ENCODE data around the gene UBE2E3. TPM values are rescaled to one million over a fixed set of nuclear protein-coding genes. Genes with fewer than 3 reads are reported as not detected.

Gene UBE2E3
- total RNA-seq (2021; ENCODE audit: unreplicated experiment) (91.3 TPM), Bru-seq, nascent RNA (percentile 91 among the genes with signal in this experiment), BruChase-seq, experiment 1, labeled RNA remaining after a 2-hour chase (percentile 84 among the genes with signal in this experiment), BruChase-seq, experiment 2, labeled RNA remaining after a 6-hour chase (percentile 79 among the genes with signal in this experiment)
- polyA plus RNA-seq (2012; ENCODE audit: insufficient read length), result 77.1 TPM
- long read RNA-seq, transcript UBE2E3-202 (6 exons, 1,570 nt), result major isoform, 107 of 141 reads
- long read RNA-seq, partial matches to known transcripts, result 18 of 141 reads
- long read RNA-seq, other reads (novel, unspliced or antisense), result 14 of 141 reads

DNA sequence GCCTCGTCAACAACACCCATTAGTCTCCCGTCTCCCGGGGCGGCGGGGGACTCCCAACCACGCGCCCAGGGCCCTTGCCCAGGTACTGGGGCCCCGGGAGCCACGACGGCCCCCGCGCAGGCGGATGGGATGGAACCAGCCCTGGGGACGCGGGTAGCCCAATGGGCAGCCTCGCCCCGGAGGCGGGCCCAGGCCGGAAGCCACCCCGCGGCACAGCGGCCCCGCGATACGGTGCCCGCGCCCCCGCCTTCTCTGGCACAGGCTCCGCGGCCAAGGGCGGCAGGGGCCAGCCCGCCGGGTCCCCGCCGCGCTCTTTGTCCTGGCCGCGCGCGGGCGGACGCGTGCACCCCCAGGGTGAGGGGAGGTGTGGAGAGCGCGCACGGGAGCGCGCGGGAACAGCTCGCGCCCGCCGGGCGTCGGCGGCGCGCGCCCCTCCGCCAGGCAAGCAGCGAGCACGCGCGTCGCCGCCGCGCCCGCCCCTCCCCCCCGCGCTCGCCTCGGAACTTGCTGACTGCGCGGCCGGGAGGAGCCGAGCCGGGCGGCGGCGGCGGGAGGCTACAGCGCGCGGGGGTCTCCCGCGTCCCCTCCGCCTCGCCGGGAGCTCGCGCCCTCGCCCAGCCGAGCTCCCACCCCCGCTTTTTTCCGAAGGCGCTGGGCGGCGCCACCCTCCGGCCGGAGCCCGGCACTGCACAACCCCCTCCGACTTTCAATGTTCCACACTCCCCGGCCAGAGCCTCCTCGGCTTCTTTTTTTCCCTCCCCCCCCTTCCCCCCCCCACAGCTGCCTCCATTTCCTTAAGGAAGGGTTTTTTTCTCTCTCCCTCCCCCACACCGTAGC, at the start of gene UBE2E3:
Gene UBE2E3, plus strand, starts transcription at position 500 of the 837 bp plus-strand sequence. CDS start 1,438 bp downstream, outside the sequence.
- in situ Hi-C loops (cut with HindIII; ENCODE audit: low pct_unique_long_range_greater_than_20kb, low sequenced_read_pairs) (no loop called here), intact Hi-C loops (cut with micrococcal nuclease; ENCODE audit: unreplicated experiment) (no loop called here)
- Histone ChIP-seq H3K27ac (ENCODE audit: low read length) (peak within 1 kb of the TSS; percentile 97), H3K27me3 (ENCODE audit: control insufficient read depth, insufficient read depth, low read length) (no peaks in the 10 kb centered on the region), H3K4me1 (ENCODE audit: control insufficient read depth, insufficient read depth, low read length) (peaks cover 31% of the 10 kb centered on the region), H3K9me3 (ENCODE audit: control insufficient read depth, insufficient read depth, low read depth, low read length) (no peaks in the 10 kb centered on the region), H3K4me3 (ENCODE audit: low read depth in 2 of 2, low read length in 2 of 2) (peak within 1 kb of the TSS; percentile 96 to 97), H3K36me3 (ENCODE audit: control insufficient read depth, insufficient read depth, low read length) (peaks cover 28% of the 10 kb centered on the region)
- ATAC-seq (peak; percentile 94), DNase-seq (ENCODE audit: low read depth, low spot score) (no peak)
- CTCF ChIA-PET, result interaction anchor here (0.6 to 0.8 kb wide), 4 partner anchors 132 to 789 kb away, joined by 3 to 8 read pairs (median 5); no protein-coding TSS in a partner anchor
- POLR2A ChIA-PET, result interaction anchor here (0.7 kb wide), 2 partner anchors 727 to 919 kb away, joined by 4 to 12 read pairs; no protein-coding TSS in a partner anchor
- BruUV-seq (replicated peaks), result no TSS peak
- TF ChIP-seq, protein P1, sequence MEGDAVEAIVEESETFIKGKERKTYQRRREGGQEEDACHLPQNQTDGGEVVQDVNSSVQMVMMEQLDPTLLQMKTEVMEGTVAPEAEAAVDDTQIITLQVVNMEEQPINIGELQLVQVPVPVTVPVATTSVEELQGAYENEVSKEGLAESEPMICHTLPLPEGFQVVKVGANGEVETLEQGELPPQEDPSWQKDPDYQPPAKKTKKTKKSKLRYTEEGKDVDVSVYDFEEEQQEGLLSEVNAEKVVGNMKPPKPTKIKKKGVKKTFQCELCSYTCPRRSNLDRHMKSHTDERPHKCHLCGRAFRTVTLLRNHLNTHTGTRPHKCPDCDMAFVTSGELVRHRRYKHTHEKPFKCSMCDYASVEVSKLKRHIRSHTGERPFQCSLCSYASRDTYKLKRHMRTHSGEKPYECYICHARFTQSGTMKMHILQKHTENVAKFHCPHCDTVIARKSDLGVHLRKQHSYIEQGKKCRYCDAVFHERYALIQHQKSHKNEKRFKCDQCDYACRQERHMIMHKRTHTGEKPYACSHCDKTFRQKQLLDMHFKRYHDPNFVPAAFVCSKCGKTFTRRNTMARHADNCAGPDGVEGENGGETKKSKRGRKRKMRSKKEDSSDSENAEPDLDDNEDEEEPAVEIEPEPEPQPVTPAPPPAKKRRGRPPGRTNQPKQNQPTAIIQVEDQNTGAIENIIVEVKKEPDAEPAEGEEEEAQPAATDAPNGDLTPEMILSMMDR (IDR thresholded peaks at IDR 0.05), result peak; percentile 89
- no peak; the same call in 1 of the 2 replicates for TF ChIP-seq POLR2AphosphoS5 (IDR thresholded peaks at IDR 0.05; ENCODE audit: low read depth, low read length)

DNA sequence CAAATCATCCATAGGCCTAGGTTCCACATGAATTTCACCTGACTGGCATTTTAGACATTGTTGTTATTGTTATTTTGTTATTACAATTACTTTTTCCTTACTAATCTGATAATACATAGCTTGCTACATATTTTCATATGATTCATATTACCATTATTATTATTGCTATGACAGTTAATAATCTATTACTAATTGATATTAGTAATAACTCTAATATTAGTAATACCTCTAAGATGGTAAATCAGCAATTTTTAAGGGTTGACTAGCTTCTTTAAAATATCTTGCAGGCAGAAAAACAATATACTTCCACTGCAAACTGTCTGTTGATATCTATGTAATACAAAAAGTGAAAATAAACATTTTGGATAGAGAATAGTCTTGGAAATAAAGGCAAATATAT, 48.6 kb upstream of the UBE2E3 start:
- H3K36me3 ChIP-seq (ENCODE audit: control insufficient read depth, insufficient read depth, low read length), result no peaks in the 10 kb centered on the region
- DNase-seq (ENCODE audit: low read depth, low spot score) (no peak), ATAC-seq (no peak)
- intact Hi-C loops (cut with micrococcal nuclease; ENCODE audit: unreplicated experiment) (no loop called here), in situ Hi-C loops (cut with HindIII; ENCODE audit: low pct_unique_long_range_greater_than_20kb, low sequenced_read_pairs) (no loop called here)
- TF ChIP-seq, protein P1 (IDR thresholded peaks at IDR 0.05), result no peak
- TF ChIP-seq TCF7L2 (IDR thresholded peaks at IDR 0.05; ENCODE audit: low read depth, low read length) (no peak), POLR2AphosphoS5 (IDR thresholded peaks at IDR 0.05; ENCODE audit: low read depth, low read length) (no peak), SIN3A (IDR thresholded peaks at IDR 0.05; ENCODE audit: borderline replicate concordance, insufficient read depth, low read depth, low read length) (no peak)
- TF ChIP-seq, protein P2, sequence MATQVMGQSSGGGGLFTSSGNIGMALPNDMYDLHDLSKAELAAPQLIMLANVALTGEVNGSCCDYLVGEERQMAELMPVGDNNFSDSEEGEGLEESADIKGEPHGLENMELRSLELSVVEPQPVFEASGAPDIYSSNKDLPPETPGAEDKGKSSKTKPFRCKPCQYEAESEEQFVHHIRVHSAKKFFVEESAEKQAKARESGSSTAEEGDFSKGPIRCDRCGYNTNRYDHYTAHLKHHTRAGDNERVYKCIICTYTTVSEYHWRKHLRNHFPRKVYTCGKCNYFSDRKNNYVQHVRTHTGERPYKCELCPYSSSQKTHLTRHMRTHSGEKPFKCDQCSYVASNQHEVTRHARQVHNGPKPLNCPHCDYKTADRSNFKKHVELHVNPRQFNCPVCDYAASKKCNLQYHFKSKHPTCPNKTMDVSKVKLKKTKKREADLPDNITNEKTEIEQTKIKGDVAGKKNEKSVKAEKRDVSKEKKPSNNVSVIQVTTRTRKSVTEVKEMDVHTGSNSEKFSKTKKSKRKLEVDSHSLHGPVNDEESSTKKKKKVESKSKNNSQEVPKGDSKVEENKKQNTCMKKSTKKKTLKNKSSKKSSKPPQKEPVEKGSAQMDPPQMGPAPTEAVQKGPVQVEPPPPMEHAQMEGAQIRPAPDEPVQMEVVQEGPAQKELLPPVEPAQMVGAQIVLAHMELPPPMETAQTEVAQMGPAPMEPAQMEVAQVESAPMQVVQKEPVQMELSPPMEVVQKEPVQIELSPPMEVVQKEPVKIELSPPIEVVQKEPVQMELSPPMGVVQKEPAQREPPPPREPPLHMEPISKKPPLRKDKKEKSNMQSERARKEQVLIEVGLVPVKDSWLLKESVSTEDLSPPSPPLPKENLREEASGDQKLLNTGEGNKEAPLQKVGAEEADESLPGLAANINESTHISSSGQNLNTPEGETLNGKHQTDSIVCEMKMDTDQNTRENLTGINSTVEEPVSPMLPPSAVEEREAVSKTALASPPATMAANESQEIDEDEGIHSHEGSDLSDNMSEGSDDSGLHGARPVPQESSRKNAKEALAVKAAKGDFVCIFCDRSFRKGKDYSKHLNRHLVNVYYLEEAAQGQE (IDR thresholded peaks at IDR 0.05; ENCODE audit: insufficient read depth in 1 of 2, low read depth in 2 of 2, low read length in 1 of 2), result no peak
- no peaks in the 10 kb centered on the region for H3K4me1 ChIP-seq (ENCODE audit: control insufficient read depth, insufficient read depth, low read length)
- ChIA-PET POLR2A (no interaction called here), CTCF (interaction anchor here (0.6 kb wide), 1 partner anchor 806 kb away, joined by 11 read pairs; no protein-coding TSS in a partner anchor)
- H3K4me3 ChIP-seq (ENCODE audit: low read depth in 2 of 2, low read length in 2 of 2), result no peak overlapping the region
- H3K27me3 ChIP-seq (ENCODE audit: control insufficient read depth, insufficient read depth, low read length), result no peaks in the 10 kb centered on the region
- no TSS peak for BruUV-seq (replicated peaks)
- H3K9me3 ChIP-seq (ENCODE audit: control insufficient read depth, insufficient read depth, low read depth, low read length), result no peaks in the 10 kb centered on the region
- H3K27ac ChIP-seq (ENCODE audit: low read length), result no peak overlapping the region

Data from Panc1 (cell line).